Dedifferentiated amniotic fluid mesenchymal stem cell (primary cell): Measurements from ENCODE around the gene ZDHHC1.
"Not testable (repeated sequence)": the region's sequence is repeated elsewhere in the genome, so short reads cannot be mapped to it uniquely, and the experiment has no call there.

Experiments used
- DNase-seq: peaks from one replicate; pipeline ENCODE4 v3.0.0-alpha.2; 2016; ENCODE audit errors: extremely low spot score

The ZDHHC1 gene

GRCh38 chr16:67361038-67361437 is 55.2 kb downstream of the ZDHHC1 start:
- no peak for DNase-seq

- not testable (repeated sequence) for DNase-seq
These were observed 56.6 kb downstream of the ZDHHC1 start for GRCh38 chr16:67359540-67360269.

- DNase-seq: no peak
These were observed 58.7 kb downstream of the ZDHHC1 start for GRCh38 chr16:67357561-67357960.

GRCh38 chr16:67356396-67356795 is 59.9 kb downstream of the ZDHHC1 start:
- no peak for DNase-seq

GRCh38 chr16:67352463-67352862 is 63.8 kb downstream of the ZDHHC1 start:
- DNase-seq: not testable (repeated sequence)

- DNase-seq: no peak
These were observed 66.0 kb downstream of the ZDHHC1 start for GRCh38 chr16:67350324-67350723.

GRCh38 chr16:67349172-67349571 is 67.1 kb downstream of the ZDHHC1 start:
- no peak for DNase-seq

- DNase-seq: no peak
These were observed 69.9 kb downstream of the ZDHHC1 start for GRCh38 chr16:67346341-67346740.

- DNase-seq: no peak
These were observed 70.9 kb downstream of the ZDHHC1 start for GRCh38 chr16:67345401-67345800.
